ENCODE measurements around the gene ANO6.

GRCh38 chr12:45402288-45402687, 186.4 kb downstream of the ANO6 start:
- TF ChIP-seq YY1 (IDR thresholded peaks at IDR 0.05; ENCODE audit: insufficient read depth, insufficient read length) (no peak), ZNF274 (IDR thresholded peaks at IDR 0.05; ENCODE audit: low read depth, low read length) (no peak)
